ENCODE measurements around the gene MAD1L1.

Gene MAD1L1

DNA sequence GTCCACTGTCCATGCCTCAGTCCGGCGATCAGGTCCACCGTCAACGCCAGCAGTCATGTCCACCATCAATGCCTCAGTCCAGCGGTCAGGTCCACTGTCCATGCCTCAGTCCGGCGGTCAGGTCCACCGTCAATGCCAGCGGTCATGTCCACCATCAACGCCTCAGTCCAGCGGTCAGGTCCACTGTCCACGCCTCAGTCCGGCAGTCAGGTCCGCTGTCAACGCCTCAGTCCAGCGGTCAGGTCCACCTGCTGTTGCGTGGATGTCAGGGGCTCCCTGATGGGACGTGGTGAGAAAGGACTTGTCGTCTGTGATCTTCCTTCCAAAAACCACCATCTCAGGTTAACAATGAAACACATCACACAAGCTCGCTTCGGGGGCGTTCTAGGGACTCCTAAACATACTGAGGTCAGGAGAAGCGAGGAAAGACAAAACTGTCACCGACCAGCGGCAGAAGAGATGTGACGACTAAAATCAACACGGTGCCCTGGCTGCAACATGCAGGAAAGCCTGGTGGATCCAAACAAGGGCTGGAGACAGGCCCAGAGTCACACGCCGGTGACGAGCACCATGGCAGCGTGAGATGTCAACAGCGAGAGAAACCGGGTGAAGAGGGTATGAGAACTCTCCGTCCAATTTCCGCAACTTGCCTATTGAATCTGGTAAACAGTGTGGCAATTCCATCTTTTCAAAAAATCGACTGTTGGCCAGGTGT, 264.2 kb downstream of the MAD1L1 start:
- in situ Hi-C loops (cut with MboI; ENCODE audit: low sequenced_read_pairs), result no loop called here
- H3K4me1 ChIP-seq, result no peaks in the 10 kb centered on the region
- no peaks in the 10 kb centered on the region for H3K9me3 ChIP-seq
- no peak for DNase-seq (ENCODE audit: low spot score in 2 of 2)
- no peaks in the 10 kb centered on the region for H3K36me3 ChIP-seq (replicated peaks)
- no peak overlapping the region for H3K4me3 ChIP-seq
- no peaks in the 10 kb centered on the region for H3K27me3 ChIP-seq (ENCODE audit: low read depth)

GRCh38 chr7:1967512-1968396, 265.0 kb downstream of the MAD1L1 start:
- Histone ChIP-seq H3K4me3 (no peak overlapping the region), H3K27me3 (ENCODE audit: low read depth) (no peaks in the 10 kb centered on the region), H3K9me3 (no peaks in the 10 kb centered on the region), H3K4me1 (no peaks in the 10 kb centered on the region), H3K36me3 (replicated peaks) (no peaks in the 10 kb centered on the region)
- in situ Hi-C loops (cut with MboI; ENCODE audit: low sequenced_read_pairs), result no loop called here
- DNase-seq (ENCODE audit: low spot score in 2 of 2), result no peak

- no peaks in the 10 kb centered on the region for H3K4me1 ChIP-seq
- H3K27me3 ChIP-seq (ENCODE audit: low read depth), result no peaks in the 10 kb centered on the region
- H3K4me3 ChIP-seq, result no peak overlapping the region
- H3K36me3 ChIP-seq (replicated peaks), result no peaks in the 10 kb centered on the region
- no peak for DNase-seq (ENCODE audit: low spot score in 2 of 2)
- in situ Hi-C loops (cut with MboI; ENCODE audit: low sequenced_read_pairs), result no loop called here
- H3K9me3 ChIP-seq, result no peaks in the 10 kb centered on the region
These were observed 266.0 kb downstream of the MAD1L1 start for GRCh38 chr7:1966631-1967200.

- no peaks in the 10 kb centered on the region for H3K9me3 ChIP-seq
- no peak for DNase-seq (ENCODE audit: low spot score in 2 of 2)
- H3K4me1 ChIP-seq, result no peaks in the 10 kb centered on the region
- in situ Hi-C loops (cut with MboI; ENCODE audit: low sequenced_read_pairs), result no loop called here
- no peak overlapping the region for H3K4me3 ChIP-seq
- H3K27me3 ChIP-seq (ENCODE audit: low read depth), result no peaks in the 10 kb centered on the region
- H3K36me3 ChIP-seq (replicated peaks), result no peaks in the 10 kb centered on the region
These were observed 267.0 kb downstream of the MAD1L1 start for GRCh38 chr7:1965579-1966294.

GRCh38 chr7:1964913-1965578, 267.7 kb downstream of the MAD1L1 start:
- Histone ChIP-seq H3K9me3 (no peaks in the 10 kb centered on the region), H3K4me3 (no peak overlapping the region), H3K4me1 (no peaks in the 10 kb centered on the region), H3K36me3 (replicated peaks) (no peaks in the 10 kb centered on the region), H3K27me3 (ENCODE audit: low read depth) (no peaks in the 10 kb centered on the region)
- no peak for DNase-seq (ENCODE audit: low spot score in 2 of 2)
- in situ Hi-C loops (cut with MboI; ENCODE audit: low sequenced_read_pairs), result no loop called here

DNA sequence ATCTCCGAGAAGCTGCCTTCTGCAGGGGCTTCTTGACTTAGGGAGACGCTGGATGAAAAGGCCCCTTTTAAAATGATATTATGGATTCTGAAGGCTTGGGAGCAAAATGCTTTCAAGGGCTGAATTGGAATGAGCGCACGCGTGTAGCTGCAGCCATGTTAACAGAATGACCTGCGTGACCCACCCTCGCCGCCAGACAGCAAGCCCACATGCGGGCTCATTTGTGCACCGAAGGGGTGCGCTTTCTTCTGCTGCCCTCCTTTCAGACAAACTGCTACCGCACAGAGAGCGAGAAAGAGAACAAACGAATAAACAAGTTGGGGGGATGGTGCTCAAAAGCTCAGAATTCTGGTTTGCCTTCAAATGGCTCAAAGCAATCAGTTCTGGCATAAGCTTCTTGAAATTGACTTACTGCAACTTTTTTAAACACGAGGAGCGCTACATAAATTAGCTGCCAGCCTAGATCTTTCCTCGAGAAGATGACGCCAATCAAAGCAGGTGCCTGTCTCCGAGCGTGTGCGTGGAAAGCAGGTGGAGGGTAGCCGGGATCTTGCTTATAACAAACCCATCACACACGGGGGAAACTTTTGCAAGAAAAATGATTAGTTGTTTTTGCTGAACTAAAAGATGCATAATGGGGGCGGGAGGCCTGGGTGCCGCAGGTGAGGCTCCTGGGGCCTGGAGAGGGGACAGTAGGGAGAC, 268.4 kb downstream of the MAD1L1 start:
- in situ Hi-C loops (cut with MboI; ENCODE audit: low sequenced_read_pairs), result no loop called here
- H3K4me1 ChIP-seq, result no peaks in the 10 kb centered on the region

GRCh38 chr7:1963575-1963974, 269.2 kb downstream of the MAD1L1 start:
- in situ Hi-C loops (cut with MboI; ENCODE audit: low sequenced_read_pairs), result no loop called here

More for the DNA sequence above, 268.4 kb downstream of the MAD1L1 start:
- Histone ChIP-seq H3K9me3 (no peaks in the 10 kb centered on the region), H3K4me3 (no peak overlapping the region), H3K36me3 (replicated peaks) (no peaks in the 10 kb centered on the region), H3K27me3 (ENCODE audit: low read depth) (no peaks in the 10 kb centered on the region)
- no peak for DNase-seq (ENCODE audit: low spot score in 2 of 2)

DNA sequence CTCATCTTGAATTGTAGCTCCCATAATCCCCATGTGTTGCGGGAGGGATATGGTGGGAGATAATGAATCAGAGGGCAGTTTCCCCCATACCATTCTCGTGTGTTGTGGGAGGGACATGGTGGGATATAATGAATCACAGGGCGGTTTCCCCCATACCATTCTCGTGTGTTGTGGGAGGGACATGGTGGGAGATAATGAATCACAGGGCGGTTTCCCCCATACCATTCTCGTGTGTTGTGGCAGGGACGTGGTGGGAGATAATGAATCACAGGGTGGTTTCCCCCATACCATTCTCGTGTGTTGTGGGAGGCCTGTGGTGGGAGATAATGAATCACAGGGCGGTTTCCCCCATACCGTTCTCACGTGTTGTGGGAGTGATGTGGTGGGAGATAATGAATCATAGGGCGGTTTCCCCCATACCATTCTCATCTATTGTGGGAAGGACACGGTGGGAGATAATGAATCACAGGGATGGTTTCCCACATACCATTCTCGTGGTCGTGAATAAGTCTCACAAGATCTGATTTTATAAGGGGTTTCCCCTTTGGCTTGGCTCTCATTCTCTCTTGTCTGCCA, 271.0 kb downstream of the MAD1L1 start:
- H3K27me3 ChIP-seq (ENCODE audit: low read depth), result no peaks in the 10 kb centered on the region
- no peak for DNase-seq (ENCODE audit: low spot score in 2 of 2)
- H3K4me1 ChIP-seq, result no peaks in the 10 kb centered on the region
- in situ Hi-C loops (cut with MboI; ENCODE audit: low sequenced_read_pairs), result no loop called here
- no peak overlapping the region for H3K4me3 ChIP-seq
- no peaks in the 10 kb centered on the region for H3K36me3 ChIP-seq (replicated peaks)
- H3K9me3 ChIP-seq, result no peaks in the 10 kb centered on the region

More at GRCh38 chr7:1963575-1963974, 269.2 kb downstream of the MAD1L1 start:
- H3K4me1 ChIP-seq, result no peaks in the 10 kb centered on the region
- H3K36me3 ChIP-seq (replicated peaks), result no peaks in the 10 kb centered on the region
- H3K9me3 ChIP-seq, result no peaks in the 10 kb centered on the region
- no peak for DNase-seq (ENCODE audit: low spot score in 2 of 2)
- H3K4me3 ChIP-seq, result no peak overlapping the region
- H3K27me3 ChIP-seq (ENCODE audit: low read depth), result no peaks in the 10 kb centered on the region

DNA sequence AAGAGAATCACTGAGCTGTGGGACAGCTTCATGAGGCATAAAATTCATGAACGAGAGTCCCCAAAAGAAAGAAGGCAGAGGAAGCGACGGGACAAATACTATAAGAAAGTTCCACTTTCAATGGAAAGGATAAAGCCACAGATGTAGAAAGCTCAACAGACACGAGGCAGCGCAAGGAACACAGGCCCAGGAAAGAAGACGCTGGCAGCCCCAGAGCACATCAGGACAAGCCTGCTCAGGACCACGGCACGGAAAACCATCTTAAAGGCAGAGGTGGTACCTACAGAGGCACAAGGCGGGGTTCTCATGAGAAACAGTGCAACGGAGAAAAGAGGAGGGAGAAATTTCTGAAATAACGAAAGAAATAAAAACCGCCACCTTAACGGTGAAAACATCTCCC, 273.4 kb downstream of the MAD1L1 start:
- no peaks in the 10 kb centered on the region for H3K27me3 ChIP-seq (ENCODE audit: low read depth)
- in situ Hi-C loops (cut with MboI; ENCODE audit: low sequenced_read_pairs), result no loop called here
- H3K4me1 ChIP-seq, result no peaks in the 10 kb centered on the region
- no peak for DNase-seq (ENCODE audit: low spot score in 2 of 2)
- no peaks in the 10 kb centered on the region for H3K9me3 ChIP-seq
- H3K36me3 ChIP-seq (replicated peaks), result no peaks in the 10 kb centered on the region
- no peak overlapping the region for H3K4me3 ChIP-seq

GRCh38 chr7:1957471-1958225, 275.1 kb downstream of the MAD1L1 start:
- no peak overlapping the region for H3K4me3 ChIP-seq
- H3K9me3 ChIP-seq, result no peaks in the 10 kb centered on the region
- H3K36me3 ChIP-seq (replicated peaks), result no peaks in the 10 kb centered on the region
- no peaks in the 10 kb centered on the region for H3K27me3 ChIP-seq (ENCODE audit: low read depth)
- H3K4me1 ChIP-seq, result no peaks in the 10 kb centered on the region
- DNase-seq (ENCODE audit: low spot score in 2 of 2), result no peak
- in situ Hi-C loops (cut with MboI; ENCODE audit: low sequenced_read_pairs), result no loop called here

GRCh38 chr7:1956611-1957470, 275.9 kb downstream of the MAD1L1 start:
- DNase-seq (ENCODE audit: low spot score in 2 of 2), result no peak
- no peak overlapping the region for H3K4me3 ChIP-seq
- H3K36me3 ChIP-seq (replicated peaks), result no peaks in the 10 kb centered on the region
- no peaks in the 10 kb centered on the region for H3K27me3 ChIP-seq (ENCODE audit: low read depth)
- H3K9me3 ChIP-seq, result no peaks in the 10 kb centered on the region
- no peaks in the 10 kb centered on the region for H3K4me1 ChIP-seq
- in situ Hi-C loops (cut with MboI; ENCODE audit: low sequenced_read_pairs), result no loop called here
